GM12878 (cell line): ENCODE results near the gene RNF181. TPM values are rescaled to one million over a fixed set of nuclear protein-coding genes. Genes with fewer than 3 reads are reported as not detected.

Source experiments
- ATAC-seq: fragments of 200-7000 bp; cut with Tn5 transposase; 3 replicates; pipeline ENCODE4 v1.9.1; 2020; ENCODE audit warnings: mild to moderate bottlenecking, moderate library complexity
- BruUV-seq: library from RNA; stranded (reverse); fragments of 400-500 nt; replicated peaks from 2 replicates; lab custom pipeline; 2021; lab: Mats Ljungman, UMichigan
- CTCF ChIA-PET: fragments of 300-600 bp; sonication (Branson Sonifier 250); formaldehyde crosslinking; extraction: SDS; loops from one replicate; lab custom pipeline; 2021; ENCODE audit warnings: inconsistent platforms; lab: Yijun Ruan, JAX
- POLR2A ChIA-PET: fragments of 350-600 bp; formaldehyde crosslinking; extraction: SDS; loops from one replicate; lab custom pipeline; 2021; ENCODE audit warnings: inconsistent platforms; lab: Charles Lee
- RAD21 ChIA-PET: fragments of 300-600 bp; sonication (Branson Sonifier 250); formaldehyde crosslinking; loops from one replicate; lab custom pipeline; 2023; ENCODE audit warnings: antibody characterized with exemption; ENCODE audit not compliant: unreplicated experiment; lab: Charles Lee
- SMC1A ChIA-PET: fragments of 300-600 bp; sonication (Branson Sonifier 250); formaldehyde crosslinking; loops from one replicate; lab custom pipeline; 2023; ENCODE audit not compliant: unreplicated experiment, uncharacterized antibody; lab: Charles Lee
- DNase-seq: peaks from one replicate; pipeline ENCODE4 v3.0.0-alpha.2; 2011; ENCODE audit warnings: low read depth, low spot score
- FAIRE-seq: peaks from 3 replicates; lab custom pipeline; 2011; peaks lifted over from hg19 to GRCh38; lab: Jason Lieb, UNC
- H2AFZ ChIP-seq: 2 replicates; pipeline ENCODE4 v1.6.0; 2011; ENCODE audit warnings: low read depth, low read length, control low read depth; ENCODE audit not compliant: control insufficient read depth
- H3K27ac ChIP-seq: 2 replicates; pipeline ENCODE4 v1.5.1; 2011; ENCODE audit warnings: control low read depth; ENCODE audit not compliant: control insufficient read depth, insufficient read depth
- H3K27me3 ChIP-seq, 2 experiments: replicated peaks in 1 of 2; 2 replicates each; pipeline versions ENCODE4 v1.6.0 to v1.6.1; 2011; ENCODE audit warnings: low read length in 1 of 2; ENCODE audit not compliant: control insufficient read depth in 2 of 2, insufficient read depth in 2 of 2
- H3K36me3 ChIP-seq, 2 experiments: 2 replicates each; pipeline ENCODE4 v1.5.1; 2011; ENCODE audit warnings: low read length in 1 of 2; ENCODE audit not compliant: control insufficient read depth in 2 of 2, insufficient read depth in 2 of 2
- H3K4me1 ChIP-seq: 2 replicates; pipeline ENCODE4 v1.6.1; 2011; ENCODE audit warnings: mild to moderate bottlenecking, low read length, moderate library complexity, mixed read lengths; ENCODE audit not compliant: control insufficient read depth, insufficient read depth
- H3K4me2 ChIP-seq: 2 replicates; pipeline ENCODE4 v1.6.0; 2011; ENCODE audit warnings: control low read depth; ENCODE audit not compliant: control insufficient read depth, insufficient read depth
- H3K4me3 ChIP-seq: fragments of 200-600 bp; sonication (generic); 2 replicates; pipeline ENCODE4 v1.5.1; 2016
- H3K79me2 ChIP-seq: 2 replicates; pipeline ENCODE4 v1.6.0; 2011; ENCODE audit warnings: low read length; ENCODE audit not compliant: control insufficient read depth, insufficient read depth
- H3K9ac ChIP-seq: 2 replicates; pipeline ENCODE4 v1.8.0; 2011; ENCODE audit warnings: low read length, control low read depth, mixed read lengths; ENCODE audit not compliant: control insufficient read depth, insufficient read depth
- H3K9me3 ChIP-seq: replicated peaks from 3 replicates; pipeline ENCODE4 v1.5.1; 2011; ENCODE audit warnings: mild to moderate bottlenecking, low read length; ENCODE audit not compliant: control insufficient read depth, insufficient read depth
- H4K20me1 ChIP-seq: 2 replicates; pipeline ENCODE4 v1.6.0; 2011; ENCODE audit not compliant: control insufficient read depth, insufficient read depth
- BACH1 ChIP-seq: fragments of 450-650 bp; IDR thresholded peaks from 2 replicates; pipeline ENCODE4 v1.6.1; 2017; ENCODE audit warnings: mild to moderate bottlenecking, borderline replicate concordance
- FOXK2 ChIP-seq: fragments of 450-650 bp; IDR thresholded peaks from 2 replicates; pipeline ENCODE4 v1.6.1; 2017; ENCODE audit warnings: mild to moderate bottlenecking, moderate library complexity
- HDGF ChIP-seq: fragments of 450-650 bp; IDR thresholded peaks from 2 replicates; pipeline ENCODE4 v1.6.1; 2016; ENCODE audit warnings: antibody characterized with exemption
- NFYB ChIP-seq: IDR thresholded peaks from 2 replicates; pipeline ENCODE4 v1.6.1; 2011; ENCODE audit warnings: low read depth, mild to moderate bottlenecking, low read length, improper control_type of control experiment, moderate library complexity; ENCODE audit not compliant: insufficient read depth
- TAF1 ChIP-seq: IDR thresholded peaks from 2 replicates; pipeline ENCODE4 v1.6.1; 2011; ENCODE audit warnings: mild to moderate bottlenecking, low read depth, low read length, borderline replicate concordance
- TCF3 ChIP-seq: IDR thresholded peaks from 2 replicates; pipeline ENCODE4 v1.6.1; 2012; ENCODE audit warnings: low read depth, mild to moderate bottlenecking, low read length, borderline replicate concordance; ENCODE audit not compliant: insufficient read depth
- whole genome bisulfite sequencing: methylation state at CpG from one replicate; pipeline ENCODE4 v1.1.6; 2016; ENCODE audit warnings: low lambda C conversion rate; ENCODE audit not compliant: insufficient replicate concordance, insufficient coverage; ENCODE audit errors: missing lambda C conversion rate; 5-methylcytosine and 5-hydroxymethylcytosine counted together
- in situ Hi-C: fragments of 300-500 bp; cut with MboI; formaldehyde crosslinking; loops from 9 replicates; pipeline ENCODE4 v1.14.3; 2018; ENCODE audit warnings: mixed read lengths
- intact Hi-C: fragments of 100-400 bp; cut with micrococcal nuclease; formaldehyde crosslinking; loops from one replicate; pipeline ENCODE4 v1.14.2; 2022; ENCODE audit not compliant: unreplicated experiment
- polyA plus RNA-seq, 11 experiments: library from polyadenylated mRNA; depleted of rRNA in 4 of 11; unstranded in 6 of 11; stranded (reverse) in 5 of 11; fragments of >200 nt; fragmentation: Nextera tagmentation in 4 of 11; fragmentation: Illumina TruSeq in 1 of 11; extraction: Ambion mirVana in 4 of 11; extraction: Trizol in 1 of 11; gene quantifications; 1 replicate in 1 of 11; 2 replicates in 10 of 11; pipeline versions ENCODE4 v1.2.1 to v1.2.3, GENCODE V29; 2011 to 2016; ENCODE audit warnings: inconsistent platforms in 2 of 11, missing spikeins in 2 of 11, low read depth in 1 of 11
- total RNA-seq, 4 experiments: library from RNA; depleted of rRNA in 3 of 4; stranded (reverse); fragments of >200 nt in 3 of 4; fragmentation: Illumina TruSeq in 1 of 4; extraction: Trizol in 1 of 4; gene quantifications; 2 replicates each; pipeline versions ENCODE4 v1.2.1 to v1.2.3, GENCODE V29; 2013 to 2021
- TF ChIP-seq, protein P1 (sequence below): fragments of 450-650 bp; IDR thresholded peaks from 2 replicates; pipeline ENCODE4 v1.6.1; 2017; ENCODE audit warnings: borderline replicate concordance
- TF ChIP-seq, protein P2 (sequence below): IDR thresholded peaks from 2 replicates; pipeline ENCODE4 v1.6.1; 2012; ENCODE audit warnings: mild to moderate bottlenecking, low read depth, low read length

RNF181 gene
- total and polyA plus RNA-seq, 10 of the 15 experiments (the other 5 are each of a cell fraction or from before 2014, with no cell fraction given) = 101 to 409 (median 213) TPM

DNA sequence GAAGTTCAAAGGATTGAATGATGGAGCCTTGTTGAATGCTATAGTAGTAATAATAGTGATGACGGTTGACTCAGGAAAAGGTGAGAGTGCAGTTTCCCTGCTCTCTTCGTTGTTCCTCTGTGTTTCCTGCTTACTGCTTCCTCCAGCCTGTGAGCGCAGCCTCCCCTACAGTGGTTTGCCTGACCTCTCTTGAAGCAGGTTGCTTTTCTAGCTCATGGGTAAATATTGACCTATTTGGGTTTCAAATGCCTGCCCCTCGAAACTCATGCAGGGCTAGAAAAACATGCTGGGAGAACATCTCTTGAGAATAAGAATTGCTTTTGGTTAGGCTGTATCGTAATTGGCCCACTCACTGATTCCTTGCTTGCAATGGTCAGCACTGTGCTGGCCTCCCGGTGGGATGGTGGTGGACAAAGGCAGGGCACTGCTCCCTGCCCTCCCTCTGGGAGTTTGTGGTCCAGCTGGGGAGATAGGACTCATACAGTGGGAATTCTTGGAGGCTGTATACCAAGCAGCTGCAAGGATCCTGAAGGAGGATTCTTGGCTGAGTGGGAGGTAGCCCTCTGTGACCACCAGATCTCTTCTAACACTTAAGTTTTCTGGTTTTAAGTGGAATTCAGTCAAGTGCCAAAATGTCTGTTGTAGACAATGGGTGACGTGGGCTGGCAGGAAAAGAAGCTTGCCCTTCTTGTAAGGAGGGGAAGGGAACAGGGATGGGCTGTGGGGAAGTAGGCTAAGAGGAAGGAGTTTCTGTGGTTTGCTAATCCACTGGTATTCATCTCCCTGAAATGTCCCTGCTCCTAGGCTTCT is 5.4 kb upstream of the RNF181 start:
- TF ChIP-seq HDGF = no peak
- TF ChIP-seq FOXK2 = no peak
- TF ChIP-seq NFYB = no peak
- TF ChIP-seq, protein P1, sequence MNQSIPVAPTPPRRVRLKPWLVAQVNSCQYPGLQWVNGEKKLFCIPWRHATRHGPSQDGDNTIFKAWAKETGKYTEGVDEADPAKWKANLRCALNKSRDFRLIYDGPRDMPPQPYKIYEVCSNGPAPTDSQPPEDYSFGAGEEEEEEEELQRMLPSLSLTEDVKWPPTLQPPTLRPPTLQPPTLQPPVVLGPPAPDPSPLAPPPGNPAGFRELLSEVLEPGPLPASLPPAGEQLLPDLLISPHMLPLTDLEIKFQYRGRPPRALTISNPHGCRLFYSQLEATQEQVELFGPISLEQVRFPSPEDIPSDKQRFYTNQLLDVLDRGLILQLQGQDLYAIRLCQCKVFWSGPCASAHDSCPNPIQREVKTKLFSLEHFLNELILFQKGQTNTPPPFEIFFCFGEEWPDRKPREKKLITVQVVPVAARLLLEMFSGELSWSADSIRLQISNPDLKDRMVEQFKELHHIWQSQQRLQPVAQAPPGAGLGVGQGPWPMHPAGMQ = no peak
- TF ChIP-seq, protein P2, sequence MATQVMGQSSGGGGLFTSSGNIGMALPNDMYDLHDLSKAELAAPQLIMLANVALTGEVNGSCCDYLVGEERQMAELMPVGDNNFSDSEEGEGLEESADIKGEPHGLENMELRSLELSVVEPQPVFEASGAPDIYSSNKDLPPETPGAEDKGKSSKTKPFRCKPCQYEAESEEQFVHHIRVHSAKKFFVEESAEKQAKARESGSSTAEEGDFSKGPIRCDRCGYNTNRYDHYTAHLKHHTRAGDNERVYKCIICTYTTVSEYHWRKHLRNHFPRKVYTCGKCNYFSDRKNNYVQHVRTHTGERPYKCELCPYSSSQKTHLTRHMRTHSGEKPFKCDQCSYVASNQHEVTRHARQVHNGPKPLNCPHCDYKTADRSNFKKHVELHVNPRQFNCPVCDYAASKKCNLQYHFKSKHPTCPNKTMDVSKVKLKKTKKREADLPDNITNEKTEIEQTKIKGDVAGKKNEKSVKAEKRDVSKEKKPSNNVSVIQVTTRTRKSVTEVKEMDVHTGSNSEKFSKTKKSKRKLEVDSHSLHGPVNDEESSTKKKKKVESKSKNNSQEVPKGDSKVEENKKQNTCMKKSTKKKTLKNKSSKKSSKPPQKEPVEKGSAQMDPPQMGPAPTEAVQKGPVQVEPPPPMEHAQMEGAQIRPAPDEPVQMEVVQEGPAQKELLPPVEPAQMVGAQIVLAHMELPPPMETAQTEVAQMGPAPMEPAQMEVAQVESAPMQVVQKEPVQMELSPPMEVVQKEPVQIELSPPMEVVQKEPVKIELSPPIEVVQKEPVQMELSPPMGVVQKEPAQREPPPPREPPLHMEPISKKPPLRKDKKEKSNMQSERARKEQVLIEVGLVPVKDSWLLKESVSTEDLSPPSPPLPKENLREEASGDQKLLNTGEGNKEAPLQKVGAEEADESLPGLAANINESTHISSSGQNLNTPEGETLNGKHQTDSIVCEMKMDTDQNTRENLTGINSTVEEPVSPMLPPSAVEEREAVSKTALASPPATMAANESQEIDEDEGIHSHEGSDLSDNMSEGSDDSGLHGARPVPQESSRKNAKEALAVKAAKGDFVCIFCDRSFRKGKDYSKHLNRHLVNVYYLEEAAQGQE = no peak
- no peak for TF ChIP-seq TAF1
- TF ChIP-seq BACH1 = no peak
- TF ChIP-seq TCF3 = no peak
- H3K9ac ChIP-seq = no peak overlapping the region
- no peak overlapping the region for H2AFZ ChIP-seq
- no peaks in the 10 kb centered on the region for H4K20me1 ChIP-seq
- no peaks in the 10 kb centered on the region for H3K9me3 ChIP-seq
- ChIA-PET POLR2A (no interaction called here), RAD21 (no interaction called here), SMC1A (interaction anchor here (1.4 kb wide), 1 partner anchor 24 kb away, joined by 3 read pairs; no protein-coding TSS in a partner anchor), CTCF (interaction anchor here (0.8 kb wide), 1 partner anchor 34 kb away, joined by 3 read pairs; no protein-coding TSS in a partner anchor)
- no peak for FAIRE-seq
- H3K27ac ChIP-seq = no peak overlapping the region
- peaks cover 10% of the 10 kb centered on the region for H3K4me1 ChIP-seq
- in situ Hi-C loops = no loop called here
- no peaks in the 10 kb centered on the region for H3K27me3 ChIP-seq
- no peaks in the 10 kb centered on the region for H3K36me3 ChIP-seq
- WGBS = 70% methylated on average over 7 of the region's 7 CpGs
- intact Hi-C loops = no loop called here
- no peak overlapping the region for H3K4me3 ChIP-seq
- no peak for ATAC-seq
- BruUV-seq = no TSS peak
- H3K79me2 ChIP-seq = peaks cover 7% of the 10 kb centered on the region
- no peak for DNase-seq
- H3K4me2 ChIP-seq = no peak overlapping the region
